Mesothelial cell of epicardium (in vitro differentiated cells): Measurements from ENCODE around the gene F2R. TPM values are rescaled to one million over a fixed set of nuclear protein-coding genes. Genes with fewer than 3 reads are reported as not detected.

Source experiments
- DNase-seq, 2 experiments: peaks; one replicate each; pipeline ENCODE4 v3.0.0; 2021; ENCODE audit warnings: low spot score in 2 of 2; ENCODE audit not compliant: unreplicated experiment in 2 of 2
- H3K27ac Mint-ChIP-seq: 2 replicates; pipeline ENCODE4 v1.8.0; 2021; ENCODE audit warnings: mixed read lengths
- H3K27me3 Mint-ChIP-seq: 2 replicates; pipeline ENCODE4 v1.8.0; 2021; ENCODE audit warnings: low read depth, mixed read lengths
- H3K36me3 Mint-ChIP-seq: 2 replicates; pipeline ENCODE4 v1.8.0; 2021; ENCODE audit warnings: mixed read lengths
- H3K4me1 Mint-ChIP-seq: 2 replicates; pipeline ENCODE4 v1.8.0; 2021; ENCODE audit warnings: mixed read lengths
- H3K4me3 Mint-ChIP-seq: 2 replicates; pipeline ENCODE4 v1.8.0; 2021; ENCODE audit warnings: mild to moderate bottlenecking, moderate library complexity, mixed read lengths
- H3K9me3 Mint-ChIP-seq: 2 replicates; pipeline ENCODE4 v1.8.0; 2021; ENCODE audit warnings: mixed read lengths
- CTCF ChIP-seq: fragments of 200-600 bp; sonication (generic); IDR thresholded peaks from one replicate; pipeline ENCODE4 v1.5.0; 2021; ENCODE audit warnings: antibody characterized with exemption; ENCODE audit not compliant: unreplicated experiment
- total RNA-seq: library from RNA; stranded (reverse); gene quantifications from 3 replicates; pipeline ENCODE4 v1.2.1, GENCODE V29; 2021

F2R gene
- total RNA-seq, 1 donor from 2014 or later: 35.8 TPM

- DNase-seq: no peak
- peaks cover 18% of the 10 kb centered on the region for H3K4me1 Mint-ChIP-seq
- H3K27me3 Mint-ChIP-seq: peaks cover 25% of the 10 kb centered on the region
- no peaks in the 10 kb centered on the region for H3K36me3 Mint-ChIP-seq
- no peaks in the 10 kb centered on the region for H3K9me3 Mint-ChIP-seq
- H3K27ac Mint-ChIP-seq: no peak overlapping the region
- peak overlapping the region; percentile 85 for H3K4me3 Mint-ChIP-seq
- no peak for TF ChIP-seq CTCF
Observed at GRCh38 chr5:76715486-76715735, 515 bp upstream of the F2R start.

GRCh38 chr5:76716456-76717157 lies 681 bp downstream of the F2R start:
- TF ChIP-seq CTCF: no peak
- peaks cover 18% of the 10 kb centered on the region for H3K4me1 Mint-ChIP-seq
- peak; percentile 25 to 41 for DNase-seq
- no peaks in the 10 kb centered on the region for H3K36me3 Mint-ChIP-seq
- H3K9me3 Mint-ChIP-seq: no peaks in the 10 kb centered on the region
- H3K27ac Mint-ChIP-seq: peak overlapping the region; percentile 30
- peak overlapping the region; percentile 85 for H3K4me3 Mint-ChIP-seq
- peaks cover 25% of the 10 kb centered on the region for H3K27me3 Mint-ChIP-seq

- no peak overlapping the region for H3K27ac Mint-ChIP-seq
- peaks cover 18% of the 10 kb centered on the region for H3K4me1 Mint-ChIP-seq
- no peak for DNase-seq
- H3K4me3 Mint-ChIP-seq: peak overlapping the region; percentile 85
- H3K36me3 Mint-ChIP-seq: no peaks in the 10 kb centered on the region
- H3K9me3 Mint-ChIP-seq: no peaks in the 10 kb centered on the region
- peaks cover 25% of the 10 kb centered on the region for H3K27me3 Mint-ChIP-seq
- TF ChIP-seq CTCF: no peak
Observed at GRCh38 chr5:76717222-76718083, 1.5 kb downstream of the F2R start.

GRCh38 chr5:76718381-76718832 lies 2.5 kb downstream of the F2R start:
- Mint-ChIP-seq H3K9me3 (no peaks in the 10 kb centered on the region), H3K27me3 (peaks cover 22% of the 10 kb centered on the region), H3K27ac (no peak overlapping the region), H3K4me1 (peaks cover 18% of the 10 kb centered on the region), H3K36me3 (no peaks in the 10 kb centered on the region), H3K4me3 (no peak overlapping the region)
- TF ChIP-seq CTCF: no peak
- no peak for DNase-seq

GRCh38 chr5:76718880-76719279 lies 3.0 kb downstream of the F2R start:
- peaks cover 18% of the 10 kb centered on the region for H3K4me1 Mint-ChIP-seq
- H3K9me3 Mint-ChIP-seq: no peaks in the 10 kb centered on the region
- no peak for TF ChIP-seq CTCF
- peaks cover 2% of the 10 kb centered on the region for H3K36me3 Mint-ChIP-seq
- no peak overlapping the region for H3K27ac Mint-ChIP-seq
- H3K4me3 Mint-ChIP-seq: no peak overlapping the region
- no peak for DNase-seq
- peaks cover 18% of the 10 kb centered on the region for H3K27me3 Mint-ChIP-seq
